Bronchial epithelial cell (primary cell): ENCODE data around the gene MYD88. TPM values are rescaled to one million over a fixed set of nuclear protein-coding genes. Genes with fewer than 3 reads are reported as not detected.

Experiments used
- DNase-seq: peaks from one replicate; pipeline ENCODE4 v3.0.0-alpha.2; 2010; ENCODE audit warnings: low read depth
- FAIRE-seq: peaks from 2 replicates; lab custom pipeline; 2011; peaks lifted over from hg19 to GRCh38; lab: Jason Lieb, UNC
- H3K27me3 ChIP-seq: 2 replicates; pipeline ENCODE4 v1.5.1; 2011; ENCODE audit warnings: low read length; ENCODE audit not compliant: control insufficient read depth, insufficient read depth
- H3K36me3 ChIP-seq: 2 replicates; pipeline ENCODE4 v1.5.1; 2011; ENCODE audit warnings: low read length; ENCODE audit not compliant: control insufficient read depth, insufficient read depth
- H3K4me3 ChIP-seq: 2 replicates; pipeline ENCODE4 v1.5.1; 2011; ENCODE audit warnings: mild to moderate bottlenecking, low read depth, low read length, control low read depth
- CTCF ChIP-seq: IDR thresholded peaks from 2 replicates; pipeline ENCODE4 v1.5.1; 2011; ENCODE audit warnings: mild to moderate bottlenecking, moderate library complexity, low read length, control low read depth, inconsistent platforms; ENCODE audit not compliant: insufficient read depth, severe bottlenecking
- total RNA-seq: library from RNA; depleted of rRNA; stranded (reverse); fragments of >200 nt; gene quantifications from 2 replicates; pipeline ENCODE4 v1.2.1, GENCODE V29; 2014

The MYD88 gene
- total RNA-seq, 1 donor from 2014 or later: 14.7 TPM

- no peak for FAIRE-seq
- H3K27me3 ChIP-seq: no peaks in the 10 kb centered on the region
- no peak overlapping the region for H3K4me3 ChIP-seq
- H3K36me3 ChIP-seq: no peaks in the 10 kb centered on the region
- DNase-seq: no peak
- no peak for TF ChIP-seq CTCF
These were observed 32.9 kb upstream of the MYD88 start for GRCh38 chr3:38105525-38105924.

- Histone ChIP-seq H3K36me3 (no peaks in the 10 kb centered on the region), H3K4me3 (no peak overlapping the region), H3K27me3 (no peaks in the 10 kb centered on the region)
- DNase-seq (no peak), FAIRE-seq (no peak)
- no peak for TF ChIP-seq CTCF
These were observed 30.4 kb upstream of the MYD88 start for GRCh38 chr3:38107911-38108648.

- no peak for DNase-seq
- no peaks in the 10 kb centered on the region for H3K27me3 ChIP-seq
- H3K4me3 ChIP-seq: no peak overlapping the region
- FAIRE-seq: no peak
- H3K36me3 ChIP-seq: no peaks in the 10 kb centered on the region
- TF ChIP-seq CTCF: no peak
These were observed 29.5 kb upstream of the MYD88 start for GRCh38 chr3:38108649-38109579.

- no peak overlapping the region for H3K4me3 ChIP-seq
- FAIRE-seq (no peak), DNase-seq (no peak)
- no peaks in the 10 kb centered on the region for H3K27me3 ChIP-seq
- no peaks in the 10 kb centered on the region for H3K36me3 ChIP-seq
- no peak for TF ChIP-seq CTCF
These were observed 28.7 kb upstream of the MYD88 start for GRCh38 chr3:38109580-38110313.

GRCh38 chr3:38110314-38111050, 28.0 kb upstream of the MYD88 start:
- Histone ChIP-seq H3K36me3 (no peaks in the 10 kb centered on the region), H3K4me3 (no peak overlapping the region), H3K27me3 (no peaks in the 10 kb centered on the region)
- FAIRE-seq (peak; percentile 76), DNase-seq (no peak)
- TF ChIP-seq CTCF: no peak
